ENCODE results near the gene CD36. TPM values are rescaled to one million over a fixed set of nuclear protein-coding genes. Genes with fewer than 3 reads are reported as not detected.

Gene CD36
- total RNA-seq (2014; rRNA removed; shearing (Covaris generic)), result 1.7 and 1.8 TPM in 2 replicates
- 0.40 and 0.99 TPM in 2 replicates for polyA plus RNA-seq (2016; fragmentation: Nextera tagmentation; extraction: Ambion mirVana)
- long read RNA-seq, result 0 reads

DNA sequence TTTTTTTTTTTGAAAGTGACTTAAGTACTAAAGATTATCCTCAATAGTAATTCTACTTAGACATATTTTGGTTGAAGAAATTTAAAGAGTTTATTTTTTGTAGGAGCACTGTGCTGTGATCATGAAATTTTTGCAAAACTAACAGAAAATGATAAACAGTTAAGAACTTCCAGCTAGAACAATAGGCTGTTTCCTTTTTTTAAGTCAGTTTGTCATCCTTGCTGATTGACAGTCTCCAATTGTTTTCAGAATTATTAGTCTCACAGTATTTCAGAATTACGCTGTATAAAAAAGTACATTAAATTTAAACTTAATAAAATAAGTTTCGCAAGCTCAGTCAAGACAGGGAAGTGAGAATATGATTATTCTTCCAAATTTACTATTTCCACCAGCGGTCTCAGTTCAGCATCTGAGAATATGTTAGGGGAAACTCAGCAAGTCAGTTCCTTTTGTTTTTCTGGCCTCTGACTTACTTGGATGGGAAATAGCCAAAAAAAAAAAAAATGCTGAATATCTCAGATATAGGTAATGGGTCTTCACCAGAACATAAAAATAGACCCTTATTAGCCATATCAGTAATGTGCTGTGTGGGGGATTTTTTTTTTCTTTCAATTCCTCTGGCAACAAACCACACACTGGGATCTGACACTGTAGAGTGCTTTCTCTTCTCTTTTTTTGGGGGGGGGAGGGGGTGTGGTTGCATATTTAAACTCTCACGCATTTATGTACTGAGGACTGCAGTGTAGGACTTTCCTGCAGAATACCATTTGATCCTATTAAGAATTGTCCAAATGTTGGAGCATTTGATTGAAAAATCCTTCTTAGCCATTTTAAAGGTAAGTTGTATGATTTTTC lies at the start of gene CD36:
Gene CD36 (plus strand): TSS at position 732 of the 855 bp plus-strand sequence. CDS start 8,099 bp downstream, outside the sequence.
- Histone ChIP-seq H3K27ac (ENCODE audit: low read depth) (no peak within 1 kb of the TSS), H3K4me1 (ENCODE audit: insufficient read depth) (peaks cover 7% of the 10 kb centered on the region), H2AFZ (no peak within 1 kb of the TSS), H3K9me2 (ENCODE audit: insufficient read depth) (no peaks in the 10 kb centered on the region), H3K4me2 (no peak within 1 kb of the TSS), H3F3A (replicated peaks; ENCODE audit: low read depth) (no peaks in the 10 kb centered on the region), H4K20me1 (replicated peaks; ENCODE audit: insufficient read depth) (no peaks in the 10 kb centered on the region), H3K4me3 (no peak within 1 kb of the TSS), H3K79me2 (replicated peaks; ENCODE audit: insufficient read depth) (no peaks in the 10 kb centered on the region), H3K36me3 (ENCODE audit: insufficient read depth) (no peaks in the 10 kb centered on the region), H3K27me3 (ENCODE audit: insufficient read depth) (no peaks in the 10 kb centered on the region)
- Mint-ChIP-seq H3K27me3 (ENCODE audit: insufficient read depth, low read depth, poor library complexity) (no peaks in the 10 kb centered on the region), H3K27ac (no peak within 1 kb of the TSS), H3K4me1 (peaks cover 6% of the 10 kb centered on the region), H3K9me3 (no peaks in the 10 kb centered on the region), H3K4me3 (no peak within 1 kb of the TSS), H3K36me3 (ENCODE audit: low read depth) (no peaks in the 10 kb centered on the region)
- no peak for ATAC-seq
- no peak for TF ChIP-seq ZNF114 (CRISPR knock-in tag; IDR thresholded peaks at IDR 0.05)
- TF ChIP-seq EZH2 (IDR thresholded peaks at IDR 0.05; ENCODE audit: low read depth, unreplicated experiment), result no peak
- TF ChIP-seq, protein P1, sequence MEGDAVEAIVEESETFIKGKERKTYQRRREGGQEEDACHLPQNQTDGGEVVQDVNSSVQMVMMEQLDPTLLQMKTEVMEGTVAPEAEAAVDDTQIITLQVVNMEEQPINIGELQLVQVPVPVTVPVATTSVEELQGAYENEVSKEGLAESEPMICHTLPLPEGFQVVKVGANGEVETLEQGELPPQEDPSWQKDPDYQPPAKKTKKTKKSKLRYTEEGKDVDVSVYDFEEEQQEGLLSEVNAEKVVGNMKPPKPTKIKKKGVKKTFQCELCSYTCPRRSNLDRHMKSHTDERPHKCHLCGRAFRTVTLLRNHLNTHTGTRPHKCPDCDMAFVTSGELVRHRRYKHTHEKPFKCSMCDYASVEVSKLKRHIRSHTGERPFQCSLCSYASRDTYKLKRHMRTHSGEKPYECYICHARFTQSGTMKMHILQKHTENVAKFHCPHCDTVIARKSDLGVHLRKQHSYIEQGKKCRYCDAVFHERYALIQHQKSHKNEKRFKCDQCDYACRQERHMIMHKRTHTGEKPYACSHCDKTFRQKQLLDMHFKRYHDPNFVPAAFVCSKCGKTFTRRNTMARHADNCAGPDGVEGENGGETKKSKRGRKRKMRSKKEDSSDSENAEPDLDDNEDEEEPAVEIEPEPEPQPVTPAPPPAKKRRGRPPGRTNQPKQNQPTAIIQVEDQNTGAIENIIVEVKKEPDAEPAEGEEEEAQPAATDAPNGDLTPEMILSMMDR (conservative IDR thresholded peaks at IDR 0.05; ENCODE audit: low read depth in 2 of 2), result no peak
- TF ChIP-seq, protein P2, sequence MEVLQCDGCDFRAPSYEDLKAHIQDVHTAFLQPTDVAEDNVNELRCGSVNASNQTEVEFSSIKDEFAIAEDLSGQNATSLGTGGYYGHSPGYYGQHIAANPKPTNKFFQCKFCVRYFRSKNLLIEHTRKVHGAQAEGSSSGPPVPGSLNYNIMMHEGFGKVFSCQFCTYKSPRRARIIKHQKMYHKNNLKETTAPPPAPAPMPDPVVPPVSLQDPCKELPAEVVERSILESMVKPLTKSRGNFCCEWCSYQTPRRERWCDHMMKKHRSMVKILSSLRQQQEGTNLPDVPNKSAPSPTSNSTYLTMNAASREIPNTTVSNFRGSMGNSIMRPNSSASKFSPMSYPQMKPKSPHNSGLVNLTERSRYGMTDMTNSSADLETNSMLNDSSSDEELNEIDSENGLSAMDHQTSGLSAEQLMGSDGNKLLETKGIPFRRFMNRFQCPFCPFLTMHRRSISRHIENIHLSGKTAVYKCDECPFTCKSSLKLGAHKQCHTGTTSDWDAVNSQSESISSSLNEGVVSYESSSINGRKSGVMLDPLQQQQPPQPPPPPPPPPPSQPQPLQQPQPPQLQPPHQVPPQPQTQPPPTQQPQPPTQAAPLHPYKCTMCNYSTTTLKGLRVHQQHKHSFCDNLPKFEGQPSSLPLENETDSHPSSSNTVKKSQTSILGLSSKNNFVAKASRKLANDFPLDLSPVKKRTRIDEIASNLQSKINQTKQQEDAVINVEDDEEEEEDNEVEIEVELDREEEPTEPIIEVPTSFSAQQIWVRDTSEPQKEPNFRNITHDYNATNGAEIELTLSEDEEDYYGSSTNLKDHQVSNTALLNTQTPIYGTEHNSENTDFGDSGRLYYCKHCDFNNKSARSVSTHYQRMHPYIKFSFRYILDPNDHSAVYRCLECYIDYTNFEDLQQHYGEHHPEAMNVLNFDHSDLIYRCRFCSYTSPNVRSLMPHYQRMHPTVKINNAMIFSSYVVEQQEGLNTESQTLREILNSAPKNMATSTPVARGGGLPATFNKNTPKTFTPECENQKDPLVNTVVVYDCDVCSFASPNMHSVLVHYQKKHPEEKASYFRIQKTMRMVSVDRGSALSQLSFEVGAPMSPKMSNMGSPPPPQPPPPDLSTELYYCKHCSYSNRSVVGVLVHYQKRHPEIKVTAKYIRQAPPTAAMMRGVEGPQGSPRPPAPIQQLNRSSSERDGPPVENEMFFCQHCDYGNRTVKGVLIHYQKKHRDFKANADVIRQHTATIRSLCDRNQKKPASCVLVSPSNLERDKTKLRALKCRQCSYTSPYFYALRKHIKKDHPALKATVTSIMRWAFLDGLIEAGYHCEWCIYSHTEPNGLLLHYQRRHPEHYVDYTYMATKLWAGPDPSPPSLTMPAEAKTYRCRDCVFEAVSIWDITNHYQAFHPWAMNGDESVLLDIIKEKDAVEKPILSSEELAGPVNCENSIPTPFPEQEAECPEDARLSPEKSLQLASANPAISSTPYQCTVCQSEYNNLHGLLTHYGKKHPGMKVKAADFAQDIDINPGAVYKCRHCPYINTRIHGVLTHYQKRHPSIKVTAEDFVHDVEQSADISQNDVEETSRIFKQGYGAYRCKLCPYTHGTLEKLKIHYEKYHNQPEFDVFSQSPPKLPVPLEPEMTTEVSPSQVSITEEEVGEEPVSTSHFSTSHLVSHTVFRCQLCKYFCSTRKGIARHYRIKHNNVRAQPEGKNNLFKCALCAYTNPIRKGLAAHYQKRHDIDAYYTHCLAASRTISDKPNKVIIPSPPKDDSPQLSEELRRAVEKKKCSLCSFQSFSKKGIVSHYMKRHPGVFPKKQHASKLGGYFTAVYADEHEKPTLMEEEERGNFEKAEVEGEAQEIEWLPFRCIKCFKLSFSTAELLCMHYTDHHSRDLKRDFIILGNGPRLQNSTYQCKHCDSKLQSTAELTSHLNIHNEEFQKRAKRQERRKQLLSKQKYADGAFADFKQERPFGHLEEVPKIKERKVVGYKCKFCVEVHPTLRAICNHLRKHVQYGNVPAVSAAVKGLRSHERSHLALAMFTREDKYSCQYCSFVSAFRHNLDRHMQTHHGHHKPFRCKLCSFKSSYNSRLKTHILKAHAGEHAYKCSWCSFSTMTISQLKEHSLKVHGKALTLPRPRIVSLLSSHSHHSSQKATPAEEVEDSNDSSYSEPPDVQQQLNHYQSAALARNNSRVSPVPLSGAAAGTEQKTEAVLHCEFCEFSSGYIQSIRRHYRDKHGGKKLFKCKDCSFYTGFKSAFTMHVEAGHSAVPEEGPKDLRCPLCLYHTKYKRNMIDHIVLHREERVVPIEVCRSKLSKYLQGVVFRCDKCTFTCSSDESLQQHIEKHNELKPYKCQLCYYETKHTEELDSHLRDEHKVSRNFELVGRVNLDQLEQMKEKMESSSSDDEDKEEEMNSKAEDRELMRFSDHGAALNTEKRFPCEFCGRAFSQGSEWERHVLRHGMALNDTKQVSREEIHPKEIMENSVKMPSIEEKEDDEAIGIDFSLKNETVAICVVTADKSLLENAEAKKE (CRISPR knock-in tag; IDR thresholded peaks at IDR 0.05), result no peak
- no peak for TF ChIP-seq POLR2AphosphoS5 (IDR thresholded peaks at IDR 0.05; ENCODE audit: low read depth)
- TF ChIP-seq ZNF331 (CRISPR knock-in tag; IDR thresholded peaks at IDR 0.05; ENCODE audit: low read depth), result no peak
- TF ChIP-seq, protein P3, sequence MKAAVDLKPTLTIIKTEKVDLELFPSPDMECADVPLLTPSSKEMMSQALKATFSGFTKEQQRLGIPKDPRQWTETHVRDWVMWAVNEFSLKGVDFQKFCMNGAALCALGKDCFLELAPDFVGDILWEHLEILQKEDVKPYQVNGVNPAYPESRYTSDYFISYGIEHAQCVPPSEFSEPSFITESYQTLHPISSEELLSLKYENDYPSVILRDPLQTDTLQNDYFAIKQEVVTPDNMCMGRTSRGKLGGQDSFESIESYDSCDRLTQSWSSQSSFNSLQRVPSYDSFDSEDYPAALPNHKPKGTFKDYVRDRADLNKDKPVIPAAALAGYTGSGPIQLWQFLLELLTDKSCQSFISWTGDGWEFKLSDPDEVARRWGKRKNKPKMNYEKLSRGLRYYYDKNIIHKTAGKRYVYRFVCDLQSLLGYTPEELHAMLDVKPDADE (IDR thresholded peaks at IDR 0.05), result no peak
- no peak for TF ChIP-seq JUNB (IDR thresholded peaks at IDR 0.05; ENCODE audit: unreplicated experiment)
- no peak for TF ChIP-seq EZH2phosphoT487 (IDR thresholded peaks at IDR 0.05; ENCODE audit: unreplicated experiment)
- TF ChIP-seq NANOG (IDR thresholded peaks at IDR 0.05; ENCODE audit: borderline replicate concordance), result no peak
- TF ChIP-seq STAT1 (IDR thresholded peaks at IDR 0.05; ENCODE audit: unreplicated experiment), result no peak
- TF ChIP-seq, protein P4, sequence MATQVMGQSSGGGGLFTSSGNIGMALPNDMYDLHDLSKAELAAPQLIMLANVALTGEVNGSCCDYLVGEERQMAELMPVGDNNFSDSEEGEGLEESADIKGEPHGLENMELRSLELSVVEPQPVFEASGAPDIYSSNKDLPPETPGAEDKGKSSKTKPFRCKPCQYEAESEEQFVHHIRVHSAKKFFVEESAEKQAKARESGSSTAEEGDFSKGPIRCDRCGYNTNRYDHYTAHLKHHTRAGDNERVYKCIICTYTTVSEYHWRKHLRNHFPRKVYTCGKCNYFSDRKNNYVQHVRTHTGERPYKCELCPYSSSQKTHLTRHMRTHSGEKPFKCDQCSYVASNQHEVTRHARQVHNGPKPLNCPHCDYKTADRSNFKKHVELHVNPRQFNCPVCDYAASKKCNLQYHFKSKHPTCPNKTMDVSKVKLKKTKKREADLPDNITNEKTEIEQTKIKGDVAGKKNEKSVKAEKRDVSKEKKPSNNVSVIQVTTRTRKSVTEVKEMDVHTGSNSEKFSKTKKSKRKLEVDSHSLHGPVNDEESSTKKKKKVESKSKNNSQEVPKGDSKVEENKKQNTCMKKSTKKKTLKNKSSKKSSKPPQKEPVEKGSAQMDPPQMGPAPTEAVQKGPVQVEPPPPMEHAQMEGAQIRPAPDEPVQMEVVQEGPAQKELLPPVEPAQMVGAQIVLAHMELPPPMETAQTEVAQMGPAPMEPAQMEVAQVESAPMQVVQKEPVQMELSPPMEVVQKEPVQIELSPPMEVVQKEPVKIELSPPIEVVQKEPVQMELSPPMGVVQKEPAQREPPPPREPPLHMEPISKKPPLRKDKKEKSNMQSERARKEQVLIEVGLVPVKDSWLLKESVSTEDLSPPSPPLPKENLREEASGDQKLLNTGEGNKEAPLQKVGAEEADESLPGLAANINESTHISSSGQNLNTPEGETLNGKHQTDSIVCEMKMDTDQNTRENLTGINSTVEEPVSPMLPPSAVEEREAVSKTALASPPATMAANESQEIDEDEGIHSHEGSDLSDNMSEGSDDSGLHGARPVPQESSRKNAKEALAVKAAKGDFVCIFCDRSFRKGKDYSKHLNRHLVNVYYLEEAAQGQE (IDR thresholded peaks at IDR 0.05; ENCODE audit: unreplicated experiment), result no peak
- no peak for TF ChIP-seq CREB1 (CRISPR knock-in tag; IDR thresholded peaks at IDR 0.05; ENCODE audit: low read depth)
- DNase-seq (ENCODE audit: low spot score), result no peak
